AML-193 (cell line): Measurements from ENCODE around the gene GLRA2.

Experiments used
- DNase-seq, 2 experiments: peaks; one replicate each; lab custom pipeline; 2025; lab: John Stamatoyannopoulos, UW

The GLRA2 gene

GRCh38 chrX:14700982-14701381 is 171.6 kb downstream of the GLRA2 start:
- DNase-seq = no peak

- DNase-seq = no peak
Observed at GRCh38 chrX:14702145-14702544, 172.8 kb downstream of the GLRA2 start.

GRCh38 chrX:14712096-14712495 is 182.8 kb downstream of the GLRA2 start:
- DNase-seq = no peak

- DNase-seq = no peak
Observed at GRCh38 chrX:14717949-14718348, 188.6 kb downstream of the GLRA2 start.

GRCh38 chrX:14718403-14718802 is 189.1 kb downstream of the GLRA2 start:
- no peak for DNase-seq

GRCh38 chrX:14729058-14729457 is 199.7 kb downstream of the GLRA2 start:
- DNase-seq = no peak

- DNase-seq = no peak
Observed at GRCh38 chrX:14738643-14739042, 209.3 kb downstream of the GLRA2 start.

GRCh38 chrX:14753441-14753840 is 224.1 kb downstream of the GLRA2 start:
- no peak for DNase-seq

- DNase-seq = no peak
Observed at GRCh38 chrX:14758029-14758491, 228.7 kb downstream of the GLRA2 start.

GRCh38 chrX:14775416-14775815 is 246.1 kb downstream of the GLRA2 start:
- DNase-seq = no peak

DNA sequence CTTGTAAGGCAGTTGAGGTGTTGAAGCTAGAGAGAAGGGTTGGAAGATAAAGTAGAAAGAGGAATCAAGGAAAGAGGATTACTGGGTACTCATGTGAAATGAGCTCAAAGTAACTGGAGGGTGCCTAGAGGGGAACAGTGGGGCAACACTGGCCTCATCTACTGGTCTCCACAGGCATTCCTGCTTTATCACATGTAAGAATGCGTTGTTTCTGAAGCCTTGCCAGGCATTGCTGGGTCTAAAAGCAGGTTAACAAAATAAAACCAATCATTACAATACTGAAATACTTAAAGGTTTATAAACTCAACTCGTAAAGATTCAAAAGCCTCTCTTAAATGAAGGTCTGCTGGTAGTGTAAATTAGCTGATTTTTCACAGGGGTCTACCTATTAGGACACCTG is 247.6 kb downstream of the GLRA2 start:
- DNase-seq = no peak

DNA sequence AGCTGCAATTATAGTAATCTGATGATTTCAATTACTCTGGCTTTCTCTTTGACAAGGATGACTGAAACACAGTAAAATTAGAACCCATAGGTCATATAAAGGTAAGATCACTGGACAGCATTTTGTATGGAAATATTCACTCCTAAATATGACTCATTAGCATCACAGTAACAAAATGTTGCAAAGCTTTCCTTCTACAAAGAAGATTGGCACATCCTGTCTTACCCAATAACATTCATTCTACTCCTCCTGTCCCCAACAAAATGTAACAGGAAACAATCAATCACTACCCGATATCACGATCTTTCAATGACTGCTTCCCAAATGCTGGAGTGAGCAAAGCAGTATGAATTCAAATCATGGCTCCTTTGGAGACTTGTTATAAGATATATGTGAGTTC is 248.2 kb downstream of the GLRA2 start:
- peak in 1 of 2 experiments; percentile 5 for DNase-seq

DNA sequence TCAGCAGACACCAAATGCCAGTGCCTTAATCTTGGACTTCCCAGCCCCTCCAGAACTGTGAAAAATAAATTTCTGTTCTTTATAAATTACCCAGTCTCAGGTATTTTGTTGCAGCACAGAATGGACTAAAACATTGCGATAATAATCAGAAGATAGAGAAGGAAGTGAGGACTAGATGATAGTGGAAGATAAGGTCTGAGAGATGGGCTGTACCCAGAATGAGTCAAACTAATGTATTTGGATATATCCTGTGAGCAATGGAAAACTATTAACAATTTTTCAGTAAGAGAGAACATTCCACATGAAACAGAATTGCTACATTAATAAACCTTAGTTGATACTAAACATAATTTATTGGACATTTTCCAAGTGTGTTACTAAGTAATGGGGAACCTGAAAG is 250.2 kb downstream of the GLRA2 start:
- no peak for DNase-seq
